Measurements from ENCODE around the gene COL6A3. TPM values are rescaled to one million over a fixed set of nuclear protein-coding genes. Genes with fewer than 3 reads are reported as not detected.

Gene COL6A3
- total RNA-seq, 1 donor from 2014 or later: 57.1 TPM

DNA sequence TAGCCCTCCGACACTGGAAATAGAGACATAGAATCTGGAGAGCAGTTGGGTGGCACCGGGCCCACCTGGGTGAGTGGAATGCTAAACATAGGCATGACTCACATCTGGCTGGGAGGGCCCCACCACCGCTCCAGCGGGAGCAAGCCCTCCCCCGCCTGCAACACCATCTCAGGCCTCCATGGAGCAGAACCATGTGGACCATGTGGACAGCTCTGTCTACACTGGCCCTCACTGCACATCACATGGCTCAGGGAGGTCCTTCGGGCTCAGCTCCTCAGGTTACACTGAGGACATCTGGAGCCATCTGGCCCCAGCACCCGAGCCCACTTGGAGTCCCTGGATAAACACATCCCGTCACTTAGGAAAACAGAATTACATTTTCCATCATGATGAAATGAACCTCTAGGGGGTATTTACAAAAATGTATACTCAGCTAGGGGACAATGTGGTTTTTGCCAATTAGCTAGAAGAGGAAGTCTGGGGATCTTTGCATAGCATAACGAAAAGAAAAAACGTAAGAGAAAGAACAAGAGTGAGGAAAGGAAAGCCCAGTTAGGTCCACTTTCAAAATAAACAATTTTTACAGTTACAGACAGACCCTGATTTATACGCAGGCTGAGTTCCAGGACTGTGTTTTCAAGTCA, 42.4 kb upstream of the COL6A3 start:
- TF ChIP-seq, protein P1, sequence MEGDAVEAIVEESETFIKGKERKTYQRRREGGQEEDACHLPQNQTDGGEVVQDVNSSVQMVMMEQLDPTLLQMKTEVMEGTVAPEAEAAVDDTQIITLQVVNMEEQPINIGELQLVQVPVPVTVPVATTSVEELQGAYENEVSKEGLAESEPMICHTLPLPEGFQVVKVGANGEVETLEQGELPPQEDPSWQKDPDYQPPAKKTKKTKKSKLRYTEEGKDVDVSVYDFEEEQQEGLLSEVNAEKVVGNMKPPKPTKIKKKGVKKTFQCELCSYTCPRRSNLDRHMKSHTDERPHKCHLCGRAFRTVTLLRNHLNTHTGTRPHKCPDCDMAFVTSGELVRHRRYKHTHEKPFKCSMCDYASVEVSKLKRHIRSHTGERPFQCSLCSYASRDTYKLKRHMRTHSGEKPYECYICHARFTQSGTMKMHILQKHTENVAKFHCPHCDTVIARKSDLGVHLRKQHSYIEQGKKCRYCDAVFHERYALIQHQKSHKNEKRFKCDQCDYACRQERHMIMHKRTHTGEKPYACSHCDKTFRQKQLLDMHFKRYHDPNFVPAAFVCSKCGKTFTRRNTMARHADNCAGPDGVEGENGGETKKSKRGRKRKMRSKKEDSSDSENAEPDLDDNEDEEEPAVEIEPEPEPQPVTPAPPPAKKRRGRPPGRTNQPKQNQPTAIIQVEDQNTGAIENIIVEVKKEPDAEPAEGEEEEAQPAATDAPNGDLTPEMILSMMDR (IDR thresholded peaks at IDR 0.05; ENCODE audit: borderline replicate concordance): no peak
- Histone ChIP-seq H3K27me3 (ENCODE audit: low read depth) (peaks cover 8% of the 10 kb centered on the region), H3K4me1 (peaks cover 39% of the 10 kb centered on the region), H3K9me3 (replicated peaks) (no peaks in the 10 kb centered on the region), H3K27ac (replicated peaks) (peak overlapping the region; percentile 39), H3K36me3 (no peaks in the 10 kb centered on the region), H3K4me3 (no peak overlapping the region)
- DNase-seq: peak; percentile 79
- intact Hi-C loops (cut with micrococcal nuclease): no loop called here

DNA sequence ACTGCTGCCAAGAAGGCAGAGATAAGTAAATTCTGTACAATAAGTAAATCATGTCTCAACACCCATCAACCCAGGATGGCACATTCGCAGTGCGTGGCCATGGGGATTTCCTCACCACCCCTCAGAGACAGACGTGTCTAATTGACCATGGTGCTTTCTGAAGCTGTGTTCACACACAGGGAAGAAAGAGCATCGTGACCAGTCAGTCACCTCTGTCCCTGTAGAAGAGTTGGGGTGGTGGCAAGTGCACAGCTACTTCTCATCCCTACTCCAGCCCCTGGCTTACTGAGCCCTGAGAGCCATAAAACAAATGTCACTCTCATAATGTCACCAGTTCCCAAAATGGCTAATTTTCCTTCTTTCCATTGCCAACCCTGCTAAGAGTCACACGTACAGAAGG, 41.8 kb upstream of the COL6A3 start:
- DNase-seq: no peak
- intact Hi-C loops (cut with micrococcal nuclease): no loop called here
- TF ChIP-seq, protein P1 (IDR thresholded peaks at IDR 0.05; ENCODE audit: borderline replicate concordance): no peak
- Histone ChIP-seq H3K9me3 (replicated peaks) (no peaks in the 10 kb centered on the region), H3K27me3 (ENCODE audit: low read depth) (peaks cover 8% of the 10 kb centered on the region), H3K36me3 (no peaks in the 10 kb centered on the region), H3K4me3 (no peak overlapping the region), H3K27ac (replicated peaks) (peak overlapping the region; percentile 39), H3K4me1 (peaks cover 44% of the 10 kb centered on the region)

DNA sequence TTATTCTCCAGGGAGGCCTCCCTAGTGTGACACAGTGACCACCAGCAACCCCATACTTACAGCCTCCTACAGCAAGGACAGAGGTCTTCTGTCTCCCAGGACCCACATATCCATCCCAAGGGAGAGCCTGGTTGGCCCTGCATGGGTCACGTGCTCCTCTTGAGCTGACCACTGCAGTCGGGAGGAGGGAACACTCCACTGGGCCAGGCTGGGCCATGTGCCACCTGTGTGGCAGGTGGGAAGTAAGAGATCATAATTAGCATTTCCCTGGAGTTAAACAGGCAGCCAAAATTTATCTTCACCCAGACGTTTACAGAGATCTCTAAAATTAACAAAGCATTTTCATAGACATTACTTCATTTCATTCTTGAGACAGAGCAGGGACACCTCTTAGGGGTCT, 39.7 kb upstream of the COL6A3 start:
- Histone ChIP-seq H3K27ac (replicated peaks) (no peak overlapping the region), H3K27me3 (ENCODE audit: low read depth) (peaks cover 8% of the 10 kb centered on the region), H3K4me1 (peaks cover 65% of the 10 kb centered on the region), H3K9me3 (replicated peaks) (no peaks in the 10 kb centered on the region), H3K36me3 (no peaks in the 10 kb centered on the region), H3K4me3 (no peak overlapping the region)
- TF ChIP-seq, protein P1 (IDR thresholded peaks at IDR 0.05; ENCODE audit: borderline replicate concordance): no peak
- no peak for DNase-seq
- intact Hi-C loops (cut with micrococcal nuclease): no loop called here

DNA sequence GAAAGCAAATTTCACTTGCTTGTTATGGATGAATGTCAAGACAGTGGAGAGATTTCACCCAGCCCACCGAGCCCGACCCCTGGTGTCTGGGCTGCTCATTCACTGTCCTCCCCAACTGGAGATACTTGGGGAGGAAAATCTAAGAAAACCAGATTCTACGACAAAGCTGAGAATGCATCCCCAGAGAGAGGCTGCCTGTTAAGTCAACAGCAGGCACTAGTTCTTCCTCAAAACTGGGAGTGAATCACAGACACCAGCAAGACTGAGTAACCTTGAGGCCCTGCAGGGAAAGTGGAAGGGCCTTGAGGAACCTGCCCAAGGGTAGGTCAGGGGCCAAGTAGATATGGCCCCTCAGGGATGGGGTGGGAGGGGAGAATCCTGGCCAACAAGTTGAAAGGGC, 38.9 kb upstream of the COL6A3 start:
- peaks cover 73% of the 10 kb centered on the region for H3K4me1 ChIP-seq
- H3K4me3 ChIP-seq: no peak overlapping the region
- no peaks in the 10 kb centered on the region for H3K36me3 ChIP-seq
- H3K27ac ChIP-seq (replicated peaks): peak overlapping the region; percentile 90
- no peak for DNase-seq
- intact Hi-C loops (cut with micrococcal nuclease): no loop called here
- no peaks in the 10 kb centered on the region for H3K9me3 ChIP-seq (replicated peaks)
- TF ChIP-seq, protein P1 (IDR thresholded peaks at IDR 0.05; ENCODE audit: borderline replicate concordance): no peak
- peaks cover 8% of the 10 kb centered on the region for H3K27me3 ChIP-seq (ENCODE audit: low read depth)

DNA sequence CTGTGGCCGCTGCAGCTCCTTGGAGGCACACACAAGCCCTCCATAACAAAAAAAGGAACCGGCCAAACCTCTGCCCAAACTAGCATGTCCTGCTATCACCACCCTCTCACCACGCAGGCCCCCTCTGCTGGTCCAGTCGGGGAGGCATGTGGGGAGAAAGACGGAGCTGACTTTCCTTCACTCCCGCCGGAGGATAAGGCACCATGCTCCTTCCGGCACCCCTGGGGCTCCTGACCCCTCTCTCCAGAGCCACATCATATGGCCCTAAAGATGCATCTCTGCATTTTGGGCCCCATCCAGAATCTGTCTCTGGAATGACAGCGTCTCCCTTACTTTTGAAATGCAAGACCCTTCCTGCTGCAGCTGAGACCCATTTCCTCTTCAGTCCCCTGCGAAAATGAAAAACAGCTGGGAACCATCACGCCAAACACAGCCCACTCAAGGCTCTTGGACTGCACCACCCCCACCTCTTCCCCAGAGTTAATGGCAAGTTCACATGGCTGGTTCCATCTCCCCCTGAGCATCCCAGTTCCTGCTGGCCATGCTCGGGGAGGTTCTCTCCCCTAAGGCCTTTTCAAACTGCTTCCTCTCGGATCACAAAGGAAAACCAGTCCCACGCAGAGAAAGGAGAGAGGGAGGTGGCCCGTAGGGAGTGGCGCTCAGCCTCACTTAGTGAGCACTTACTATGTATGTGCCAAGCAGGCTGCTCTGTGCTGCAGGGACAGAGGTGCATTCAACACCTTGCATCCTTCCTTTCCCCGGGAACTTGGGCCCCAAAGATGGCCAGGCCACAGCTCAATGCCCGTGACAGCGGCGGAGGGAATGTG, 37.9 kb upstream of the COL6A3 start:
- Histone ChIP-seq H3K9me3 (replicated peaks) (no peaks in the 10 kb centered on the region), H3K27me3 (ENCODE audit: low read depth) (peaks cover 8% of the 10 kb centered on the region), H3K4me3 (no peak overlapping the region), H3K27ac (replicated peaks) (peak overlapping the region; percentile 90), H3K4me1 (peaks cover 73% of the 10 kb centered on the region), H3K36me3 (no peaks in the 10 kb centered on the region)
- intact Hi-C loops (cut with micrococcal nuclease): no loop called here
- TF ChIP-seq, protein P1 (IDR thresholded peaks at IDR 0.05; ENCODE audit: borderline replicate concordance): peak; percentile 32
- no peak for DNase-seq

All from left ventricle myocardium inferior (tissue), 1 donor.